SU-DHL-6 (cell line): ENCODE results near the gene MLLT10.

Experiments used
- H2AFZ ChIP-seq: fragments of 200-600 bp; sonication (generic); 2 replicates; pipeline ENCODE4 v1.6.1; 2014; ENCODE audit warnings: low read depth, mild to moderate bottlenecking, moderate library complexity, mixed read lengths, antibody characterized with exemption, low read length; ENCODE audit not compliant: severe bottlenecking
- H3F3A ChIP-seq: fragments of 200-600 bp; shearing (Covaris generic); 2 replicates; pipeline ENCODE4 v1.6.0; 2016; ENCODE audit warnings: antibody characterized with exemption, mild to moderate bottlenecking; ENCODE audit not compliant: insufficient read depth
- H3K27ac ChIP-seq: fragments of 200-600 bp; sonication (generic); 2 replicates; pipeline ENCODE4 v1.5.1; 2016; ENCODE audit warnings: low read depth, mild to moderate bottlenecking, low read length, moderate library complexity, mixed read lengths
- H3K27me3 ChIP-seq: fragments of 200-600 bp; sonication (generic), shearing (Covaris generic); 2 replicates; pipeline ENCODE4 v1.6.0; 2014; ENCODE audit warnings: mild to moderate bottlenecking, low read length
- H3K36me3 ChIP-seq: fragments of 200-600 bp; sonication (generic); 2 replicates; pipeline ENCODE4 v1.6.1; 2014; ENCODE audit warnings: mild to moderate bottlenecking, low read length, mixed read lengths
- H3K4me2 ChIP-seq: fragments of 300-600, 200-600 bp; shearing (Covaris generic), sonication (generic); 2 replicates; pipeline ENCODE4 v1.6.0; 2014; ENCODE audit warnings: low read length, low read depth, mild to moderate bottlenecking; ENCODE audit not compliant: poor library complexity, severe bottlenecking
- H3K4me3 ChIP-seq: fragments of 200-600 bp; sonication (generic); 2 replicates; pipeline ENCODE4 v1.5.1; 2014; ENCODE audit warnings: antibody characterized with exemption, low read length, mild to moderate bottlenecking, mixed read lengths; ENCODE audit not compliant: insufficient read depth, poor library complexity, severe bottlenecking
- H3K79me2 ChIP-seq: fragments of 200-600 bp; sonication (generic); 2 replicates; pipeline ENCODE4 v1.6.1; 2014; ENCODE audit warnings: mild to moderate bottlenecking, low read length, moderate library complexity; ENCODE audit not compliant: insufficient read depth
- H3K9ac ChIP-seq: fragments of 200-600 bp; sonication (generic); 2 replicates; pipeline ENCODE4 v1.7.0; 2014; ENCODE audit warnings: mild to moderate bottlenecking, low read length
- H3K9me2 ChIP-seq: fragments of 200-600 bp; sonication (generic); replicated peaks from 2 replicates; pipeline ENCODE4 v1.6.1; 2014; ENCODE audit warnings: low read length; ENCODE audit not compliant: insufficient read depth
- H3K9me3 ChIP-seq: fragments of 200-600 bp; sonication (generic); 2 replicates; pipeline ENCODE4 v1.6.1; 2014; ENCODE audit warnings: low read length, mixed read lengths; ENCODE audit not compliant: insufficient read depth
- H4K20me1 ChIP-seq: fragments of 200-600 bp; sonication (generic); 2 replicates; pipeline ENCODE4 v1.6.1; 2014; ENCODE audit warnings: low read depth, mild to moderate bottlenecking, antibody characterized with exemption, low read length, moderate library complexity, mixed read lengths
- CTCF ChIP-seq: fragments of 200-600 bp; sonication (generic); IDR thresholded peaks from one replicate; pipeline ENCODE4 v1.5.1; 2017; ENCODE audit warnings: antibody characterized with exemption, mild to moderate bottlenecking, low read length, moderate library complexity; ENCODE audit not compliant: insufficient read depth, poor library complexity, severe bottlenecking
- EZH2phosphoT487 ChIP-seq: fragments of 200-600 bp; sonication (generic), shearing (Covaris generic); conservative IDR thresholded peaks from 2 replicates; pipeline ENCODE4 v1.6.1; 2018; ENCODE audit warnings: mild to moderate bottlenecking, antibody characterized with exemption, low read length, moderate library complexity, mixed read lengths

MLLT10 gene

GRCh38 chr10:21750424-21750823 is 216.4 kb downstream of the MLLT10 start:
- H2AFZ ChIP-seq = no peak overlapping the region
- H3K36me3 ChIP-seq = no peaks in the 10 kb centered on the region
- no peak for TF ChIP-seq CTCF
- no peak for TF ChIP-seq EZH2phosphoT487
- H3K4me3 ChIP-seq = no peak overlapping the region
- no peaks in the 10 kb centered on the region for H3K9me2 ChIP-seq
- H3K79me2 ChIP-seq = no peaks in the 10 kb centered on the region
- no peaks in the 10 kb centered on the region for H4K20me1 ChIP-seq
- H3K9ac ChIP-seq = no peak overlapping the region
- no peaks in the 10 kb centered on the region for H3K27me3 ChIP-seq
- H3K9me3 ChIP-seq = no peaks in the 10 kb centered on the region
- H3K27ac ChIP-seq = no peak overlapping the region
- H3K4me2 ChIP-seq = no peak overlapping the region
- H3F3A ChIP-seq = no peaks in the 10 kb centered on the region

- no peaks in the 10 kb centered on the region for H3K36me3 ChIP-seq
- no peak overlapping the region for H3K4me2 ChIP-seq
- no peak overlapping the region for H3K27ac ChIP-seq
- H3K9me3 ChIP-seq = no peaks in the 10 kb centered on the region
- H3K9ac ChIP-seq = no peak overlapping the region
- no peak for TF ChIP-seq EZH2phosphoT487
- no peaks in the 10 kb centered on the region for H3K79me2 ChIP-seq
- no peaks in the 10 kb centered on the region for H3K27me3 ChIP-seq
- no peak overlapping the region for H3K4me3 ChIP-seq
- no peaks in the 10 kb centered on the region for H4K20me1 ChIP-seq
- H3K9me2 ChIP-seq = no peaks in the 10 kb centered on the region
- no peak overlapping the region for H2AFZ ChIP-seq
- H3F3A ChIP-seq = no peaks in the 10 kb centered on the region
Observed at GRCh38 chr10:21751341-21752310, 217.6 kb downstream of the MLLT10 start.

GRCh38 chr10:21753497-21754270 is 219.7 kb downstream of the MLLT10 start:
- Histone ChIP-seq H3K4me2 (no peak overlapping the region), H3K36me3 (no peaks in the 10 kb centered on the region), H3K9ac (no peak overlapping the region), H3K4me3 (no peak overlapping the region), H3K27me3 (no peaks in the 10 kb centered on the region), H4K20me1 (no peaks in the 10 kb centered on the region), H3K9me2 (no peaks in the 10 kb centered on the region), H2AFZ (no peak overlapping the region), H3K9me3 (no peaks in the 10 kb centered on the region), H3K27ac (no peak overlapping the region), H3F3A (no peaks in the 10 kb centered on the region), H3K79me2 (no peaks in the 10 kb centered on the region)
- TF ChIP-seq EZH2phosphoT487 (no peak), CTCF (no peak)
